Parathyroid adenoma (tissue), 2 donors: ENCODE measurements around the gene LUZP2.
"Not testable (repeated sequence)": the region's sequence is repeated elsewhere in the genome, so short reads cannot be mapped to it uniquely, and the experiment has no call there.

Experiments
- H2AFZ ChIP-seq: fragments of 300-600 bp; sonication (generic); one replicate; pipeline ENCODE4 v1.7.0; 2017; ENCODE audit warnings: antibody characterized with exemption, mild to moderate bottlenecking
- H3K27ac ChIP-seq: fragments of 300-600 bp; sonication (generic); one replicate; pipeline ENCODE4 v1.7.0; 2017
- H3K27me3 ChIP-seq: fragments of 300-600 bp; sonication (generic); one replicate; pipeline ENCODE4 v1.7.0; 2017; ENCODE audit warnings: low read length; ENCODE audit not compliant: control insufficient read depth, insufficient read depth
- H3K36me3 ChIP-seq: fragments of 300-600 bp; sonication (generic); one replicate; pipeline ENCODE4 v1.7.0; 2017; ENCODE audit warnings: low read length; ENCODE audit not compliant: control insufficient read depth, insufficient read depth
- H3K4me1 ChIP-seq: fragments of 300-600 bp; sonication (generic); one replicate; pipeline ENCODE4 v1.7.0; 2017; ENCODE audit warnings: control low read depth
- H3K4me2 ChIP-seq: fragments of 300-600 bp; sonication (generic); one replicate; pipeline ENCODE4 v1.7.0; 2017; ENCODE audit warnings: low read length
- H3K4me3 ChIP-seq: fragments of 300-600 bp; sonication (generic); one replicate; pipeline ENCODE4 v1.7.0; 2017; ENCODE audit warnings: low read depth, low read length
- H3K79me2 ChIP-seq: fragments of 300-600 bp; sonication (generic); one replicate; pipeline ENCODE4 v1.7.0; 2017; ENCODE audit warnings: control low read depth
- H3K9ac ChIP-seq: fragments of 300-600 bp; sonication (generic); one replicate; pipeline ENCODE4 v1.7.0; 2017; ENCODE audit warnings: mild to moderate bottlenecking
- H3K9me3 ChIP-seq: fragments of 300-600 bp; sonication (generic); one replicate; pipeline ENCODE4 v1.7.0; 2017; ENCODE audit warnings: low read length; ENCODE audit not compliant: control insufficient read depth
- CTCF ChIP-seq: fragments of 300-600 bp; sonication (generic); IDR thresholded peaks from one replicate; pipeline ENCODE4 v1.7.0; 2017; ENCODE audit warnings: antibody characterized with exemption, mild to moderate bottlenecking
- donor health status: primary hyperparathyroidism.

Gene LUZP2

GRCh38 chr11:24886880-24887619 lies 390.2 kb downstream of the LUZP2 start:
- no peak for TF ChIP-seq CTCF
- Histone ChIP-seq H3K27me3 (no peaks in the 10 kb centered on the region), H3K27ac (no peak overlapping the region)

GRCh38 chr11:24890426-24890825 lies 393.6 kb downstream of the LUZP2 start:
- Histone ChIP-seq H3K27ac (no peak overlapping the region), H3K9me3 (no peaks in the 10 kb centered on the region), H2AFZ (no peak overlapping the region), H3K4me2 (no peak overlapping the region), H3K36me3 (no peaks in the 10 kb centered on the region), H3K4me3 (no peak overlapping the region), H3K27me3 (no peaks in the 10 kb centered on the region), H3K4me1 (no peaks in the 10 kb centered on the region), H3K79me2 (no peaks in the 10 kb centered on the region), H3K9ac (no peak overlapping the region)
- no peak for TF ChIP-seq CTCF

More at GRCh38 chr11:24886880-24887619, 390.2 kb downstream of the LUZP2 start:
- H3K9ac ChIP-seq, result no peak overlapping the region
- no peaks in the 10 kb centered on the region for H3K79me2 ChIP-seq
- H3K4me3 ChIP-seq, result no peak overlapping the region
- no peak overlapping the region for H3K4me2 ChIP-seq
- no peaks in the 10 kb centered on the region for H3K36me3 ChIP-seq
- no peaks in the 10 kb centered on the region for H3K4me1 ChIP-seq
- no peak overlapping the region for H2AFZ ChIP-seq
- H3K9me3 ChIP-seq, result no peaks in the 10 kb centered on the region

GRCh38 chr11:24891845-24892492 lies 395.1 kb downstream of the LUZP2 start:
- not testable (repeated sequence) for H3K36me3 ChIP-seq, H2AFZ ChIP-seq, H3K9ac ChIP-seq, H3K4me2 ChIP-seq, H3K4me1 ChIP-seq, H3K79me2 ChIP-seq, H3K27me3 ChIP-seq, H3K27ac ChIP-seq, H3K4me3 ChIP-seq, H3K9me3 ChIP-seq

GRCh38 chr11:24896118-24896835 lies 399.4 kb downstream of the LUZP2 start:
- Histone ChIP-seq H3K27ac (no peak overlapping the region), H3K36me3 (no peaks in the 10 kb centered on the region), H3K4me1 (no peaks in the 10 kb centered on the region), H3K27me3 (no peaks in the 10 kb centered on the region), H3K79me2 (no peaks in the 10 kb centered on the region), H3K9ac (no peak overlapping the region), H3K4me3 (no peak overlapping the region), H3K4me2 (no peak overlapping the region), H3K9me3 (no peaks in the 10 kb centered on the region), H2AFZ (no peak overlapping the region)
- TF ChIP-seq CTCF, result no peak

- Histone ChIP-seq H3K9ac (no peak overlapping the region), H3K36me3 (no peaks in the 10 kb centered on the region), H3K4me2 (no peak overlapping the region), H3K9me3 (no peaks in the 10 kb centered on the region), H3K79me2 (no peaks in the 10 kb centered on the region), H3K4me3 (no peak overlapping the region), H3K27me3 (no peaks in the 10 kb centered on the region), H3K27ac (no peak overlapping the region), H3K4me1 (no peaks in the 10 kb centered on the region), H2AFZ (no peak overlapping the region)
- no peak for TF ChIP-seq CTCF
Observed at GRCh38 chr11:24900514-24900913, 403.7 kb downstream of the LUZP2 start.
